ENCODE data around the gene NOL7. TPM values are rescaled to one million over a fixed set of nuclear protein-coding genes. Genes with fewer than 3 reads are reported as not detected.

NOL7 gene
- total and polyA plus RNA-seq, 9 of the 15 experiments (the other 6 are each of a cell fraction or from before 2014, with no cell fraction given), result 19.4 to 235 (median 157) TPM

DNA sequence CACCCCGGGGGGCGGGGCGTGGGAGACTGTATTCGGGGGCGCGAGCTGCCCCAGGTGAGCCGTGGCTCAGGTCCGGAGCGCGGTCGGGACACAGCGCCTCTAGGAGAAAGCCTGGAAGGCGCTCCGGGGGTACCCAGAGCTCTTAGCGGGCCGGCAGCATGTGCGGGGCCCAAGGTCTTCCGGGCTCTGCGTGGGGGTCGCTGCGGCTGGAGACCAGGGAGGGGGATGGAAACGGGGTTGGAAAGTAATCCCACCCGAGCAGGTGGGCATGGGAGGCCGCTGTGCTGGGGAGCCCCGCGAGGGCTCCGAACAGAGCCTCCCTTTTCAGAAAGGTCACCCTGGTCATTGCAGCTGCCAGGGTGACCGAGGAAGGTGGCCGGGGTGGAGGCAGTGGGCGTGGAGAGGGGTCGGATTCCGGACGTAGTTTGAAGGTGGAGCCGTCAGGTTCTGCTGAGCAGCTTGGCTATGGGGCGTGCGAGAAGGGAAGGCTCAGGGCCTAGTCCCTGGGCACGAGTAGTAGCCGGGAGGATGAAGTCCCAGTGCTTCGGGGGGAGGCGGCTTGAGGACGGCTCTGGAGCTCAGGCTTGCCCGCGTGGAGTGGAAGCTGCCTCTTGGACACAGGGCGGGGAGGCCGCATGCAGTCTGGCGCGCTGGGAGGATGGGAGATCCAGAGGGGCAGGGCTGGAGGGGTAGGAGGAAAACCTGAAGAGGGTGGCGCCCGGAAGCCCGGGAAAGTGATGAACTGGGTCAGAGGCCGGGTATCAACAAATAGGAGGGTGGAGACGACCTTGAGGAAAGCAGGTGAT lies 40.4 kb upstream of the NOL7 start, which contains the start of gene SIRT5 (continued):
- TF ChIP-seq ZBTB40 (IDR thresholded peaks at IDR 0.05), result peak; percentile 10
- TF ChIP-seq ZBTB40 (CRISPR knock-in tag; IDR thresholded peaks at IDR 0.05), result no peak
- TF ChIP-seq, protein P1, sequence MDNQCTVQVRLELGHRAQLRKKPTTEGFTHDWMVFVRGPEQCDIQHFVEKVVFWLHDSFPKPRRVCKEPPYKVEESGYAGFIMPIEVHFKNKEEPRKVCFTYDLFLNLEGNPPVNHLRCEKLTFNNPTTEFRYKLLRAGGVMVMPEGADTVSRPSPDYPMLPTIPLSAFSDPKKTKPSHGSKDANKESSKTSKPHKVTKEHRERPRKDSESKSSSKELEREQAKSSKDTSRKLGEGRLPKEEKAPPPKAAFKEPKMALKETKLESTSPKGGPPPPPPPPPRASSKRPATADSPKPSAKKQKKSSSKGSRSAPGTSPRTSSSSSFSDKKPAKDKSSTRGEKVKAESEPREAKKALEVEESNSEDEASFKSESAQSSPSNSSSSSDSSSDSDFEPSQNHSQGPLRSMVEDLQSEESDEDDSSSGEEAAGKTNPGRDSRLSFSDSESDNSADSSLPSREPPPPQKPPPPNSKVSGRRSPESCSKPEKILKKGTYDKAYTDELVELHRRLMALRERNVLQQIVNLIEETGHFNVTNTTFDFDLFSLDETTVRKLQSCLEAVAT (IDR thresholded peaks at IDR 0.05), result peak; percentile 12 to 25; a peak in 1 of 4 replicates
- TF ChIP-seq TAF9B (IDR thresholded peaks at IDR 0.05; ENCODE audit: partially characterized antibody), result peak; percentile 65
- TF ChIP-seq, protein P2, sequence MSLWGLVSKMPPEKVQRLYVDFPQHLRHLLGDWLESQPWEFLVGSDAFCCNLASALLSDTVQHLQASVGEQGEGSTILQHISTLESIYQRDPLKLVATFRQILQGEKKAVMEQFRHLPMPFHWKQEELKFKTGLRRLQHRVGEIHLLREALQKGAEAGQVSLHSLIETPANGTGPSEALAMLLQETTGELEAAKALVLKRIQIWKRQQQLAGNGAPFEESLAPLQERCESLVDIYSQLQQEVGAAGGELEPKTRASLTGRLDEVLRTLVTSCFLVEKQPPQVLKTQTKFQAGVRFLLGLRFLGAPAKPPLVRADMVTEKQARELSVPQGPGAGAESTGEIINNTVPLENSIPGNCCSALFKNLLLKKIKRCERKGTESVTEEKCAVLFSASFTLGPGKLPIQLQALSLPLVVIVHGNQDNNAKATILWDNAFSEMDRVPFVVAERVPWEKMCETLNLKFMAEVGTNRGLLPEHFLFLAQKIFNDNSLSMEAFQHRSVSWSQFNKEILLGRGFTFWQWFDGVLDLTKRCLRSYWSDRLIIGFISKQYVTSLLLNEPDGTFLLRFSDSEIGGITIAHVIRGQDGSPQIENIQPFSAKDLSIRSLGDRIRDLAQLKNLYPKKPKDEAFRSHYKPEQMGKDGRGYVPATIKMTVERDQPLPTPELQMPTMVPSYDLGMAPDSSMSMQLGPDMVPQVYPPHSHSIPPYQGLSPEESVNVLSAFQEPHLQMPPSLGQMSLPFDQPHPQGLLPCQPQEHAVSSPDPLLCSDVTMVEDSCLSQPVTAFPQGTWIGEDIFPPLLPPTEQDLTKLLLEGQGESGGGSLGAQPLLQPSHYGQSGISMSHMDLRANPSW (CRISPR knock-in tag; IDR thresholded peaks at IDR 0.05), result 0 out of 2 replicates have a peak, but pooled peaks have one; percentile 14
- TF ChIP-seq RFX1 (IDR thresholded peaks at IDR 0.05), result peak; percentile 31; the same call in 1 of the 2 replicates
- TF ChIP-seq ZNF175 (CRISPR knock-in tag; IDR thresholded peaks at IDR 0.05; ENCODE audit: low read depth), result peak; percentile 65
- TF ChIP-seq HDAC3 (IDR thresholded peaks at IDR 0.05; ENCODE audit: borderline replicate concordance, partially characterized antibody), result no peak
- peak; percentile 61; the same call in 1 of the 2 replicates for TF ChIP-seq ZNF224 (CRISPR knock-in tag; IDR thresholded peaks at IDR 0.05)
- peak; percentile 89 for TF ChIP-seq MAX (CRISPR knock-in tag; IDR thresholded peaks at IDR 0.05)
- TF ChIP-seq, protein P3, sequence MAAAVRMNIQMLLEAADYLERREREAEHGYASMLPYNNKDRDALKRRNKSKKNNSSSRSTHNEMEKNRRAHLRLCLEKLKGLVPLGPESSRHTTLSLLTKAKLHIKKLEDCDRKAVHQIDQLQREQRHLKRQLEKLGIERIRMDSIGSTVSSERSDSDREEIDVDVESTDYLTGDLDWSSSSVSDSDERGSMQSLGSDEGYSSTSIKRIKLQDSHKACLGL (CRISPR knock-in tag; IDR thresholded peaks at IDR 0.05; ENCODE audit: borderline replicate concordance, poor library complexity, severe bottlenecking), result no peak
